ENCODE results near the gene TRPV5.

TRPV5 gene

GRCh38 chr7:142914121-142914520 lies 19.4 kb downstream of the TRPV5 start:
- TF ChIP-seq CTCF (conservative IDR thresholded peaks at IDR 0.05; ENCODE audit: control insufficient read depth, insufficient read depth, low read depth, low read length), result no peak
- H3K4me3 ChIP-seq (ENCODE audit: control insufficient read depth, low read depth, low read length), result no peak overlapping the region
- DNase-seq (ENCODE audit: low read depth), result no peak

- no peak overlapping the region for H3K4me3 ChIP-seq (ENCODE audit: control insufficient read depth, low read depth, low read length)
- TF ChIP-seq CTCF (conservative IDR thresholded peaks at IDR 0.05; ENCODE audit: control insufficient read depth, insufficient read depth, low read depth, low read length), result no peak
- DNase-seq (ENCODE audit: low read depth), result no peak
Measured at GRCh38 chr7:142913566-142913965, 20.0 kb downstream of the TRPV5 start.

GRCh38 chr7:142913051-142913450 lies 20.5 kb downstream of the TRPV5 start:
- no peak for TF ChIP-seq CTCF (conservative IDR thresholded peaks at IDR 0.05; ENCODE audit: control insufficient read depth, insufficient read depth, low read depth, low read length)
- DNase-seq (ENCODE audit: low read depth), result no peak
- no peak overlapping the region for H3K4me3 ChIP-seq (ENCODE audit: control insufficient read depth, low read depth, low read length)

GRCh38 chr7:142910481-142910880 lies 23.1 kb downstream of the TRPV5 start:
- no peak for TF ChIP-seq CTCF (conservative IDR thresholded peaks at IDR 0.05; ENCODE audit: control insufficient read depth, insufficient read depth, low read depth, low read length)
- no peak for DNase-seq (ENCODE audit: low read depth)
- no peak overlapping the region for H3K4me3 ChIP-seq (ENCODE audit: control insufficient read depth, low read depth, low read length)

GRCh38 chr7:142910031-142910433 lies 23.5 kb downstream of the TRPV5 start:
- DNase-seq (ENCODE audit: low read depth), result no peak
- TF ChIP-seq CTCF (conservative IDR thresholded peaks at IDR 0.05; ENCODE audit: control insufficient read depth, insufficient read depth, low read depth, low read length), result no peak
- no peak overlapping the region for H3K4me3 ChIP-seq (ENCODE audit: control insufficient read depth, low read depth, low read length)

GRCh38 chr7:142908921-142909890 lies 24.3 kb downstream of the TRPV5 start:
- peak; percentile 4 for DNase-seq (ENCODE audit: low read depth)
- TF ChIP-seq CTCF (conservative IDR thresholded peaks at IDR 0.05; ENCODE audit: control insufficient read depth, insufficient read depth, low read depth, low read length), result peak; percentile 26
- no peak overlapping the region for H3K4me3 ChIP-seq (ENCODE audit: control insufficient read depth, low read depth, low read length)
